Fibroblast of pulmonary artery (primary cell): ENCODE measurements around the gene RPS6KL1.
"Not testable (repeated sequence)": the region's sequence is repeated elsewhere in the genome, so short reads cannot be mapped to it uniquely, and the experiment has no call there.

Source experiments
- DNase-seq: peaks from one replicate; pipeline ENCODE4 v3.0.0-alpha.2; 2010; ENCODE audit warnings: low read depth
- H3K4me3 ChIP-seq: replicated peaks from 2 replicates; pipeline ENCODE4 v1.5.1; 2011; ENCODE audit warnings: low read depth, mild to moderate bottlenecking, control low read depth, low read length, moderate library complexity
- TF ChIP-seq, protein P1 (sequence below): IDR thresholded peaks from 2 replicates; pipeline ENCODE4 v1.5.1; 2011; ENCODE audit warnings: mild to moderate bottlenecking, control low read depth, low read length, inconsistent platforms; ENCODE audit errors: missing control alignments

RPS6KL1 gene

DNA sequence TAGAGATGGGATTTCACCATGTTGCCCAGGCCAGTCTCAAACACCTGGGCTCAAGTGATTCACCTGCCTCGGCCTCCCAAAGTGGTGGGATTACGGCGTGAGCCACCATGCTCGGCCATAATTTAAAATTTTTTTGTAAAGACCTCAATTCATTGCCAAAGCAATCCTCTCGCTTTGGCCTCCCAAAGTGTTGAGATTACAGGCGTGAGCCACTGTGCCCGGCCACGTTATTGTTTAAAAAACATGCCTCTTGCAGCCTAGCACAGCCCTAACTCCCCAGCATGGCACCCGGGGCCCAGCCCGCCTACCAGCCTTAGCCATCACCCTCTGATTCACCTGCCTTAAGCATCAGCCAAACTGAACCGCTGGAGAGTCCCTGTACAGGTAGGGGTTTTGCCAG is 13.1 kb upstream of the RPS6KL1 start:
- no peak overlapping the region for H3K4me3 ChIP-seq
- TF ChIP-seq, protein P1, sequence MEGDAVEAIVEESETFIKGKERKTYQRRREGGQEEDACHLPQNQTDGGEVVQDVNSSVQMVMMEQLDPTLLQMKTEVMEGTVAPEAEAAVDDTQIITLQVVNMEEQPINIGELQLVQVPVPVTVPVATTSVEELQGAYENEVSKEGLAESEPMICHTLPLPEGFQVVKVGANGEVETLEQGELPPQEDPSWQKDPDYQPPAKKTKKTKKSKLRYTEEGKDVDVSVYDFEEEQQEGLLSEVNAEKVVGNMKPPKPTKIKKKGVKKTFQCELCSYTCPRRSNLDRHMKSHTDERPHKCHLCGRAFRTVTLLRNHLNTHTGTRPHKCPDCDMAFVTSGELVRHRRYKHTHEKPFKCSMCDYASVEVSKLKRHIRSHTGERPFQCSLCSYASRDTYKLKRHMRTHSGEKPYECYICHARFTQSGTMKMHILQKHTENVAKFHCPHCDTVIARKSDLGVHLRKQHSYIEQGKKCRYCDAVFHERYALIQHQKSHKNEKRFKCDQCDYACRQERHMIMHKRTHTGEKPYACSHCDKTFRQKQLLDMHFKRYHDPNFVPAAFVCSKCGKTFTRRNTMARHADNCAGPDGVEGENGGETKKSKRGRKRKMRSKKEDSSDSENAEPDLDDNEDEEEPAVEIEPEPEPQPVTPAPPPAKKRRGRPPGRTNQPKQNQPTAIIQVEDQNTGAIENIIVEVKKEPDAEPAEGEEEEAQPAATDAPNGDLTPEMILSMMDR = no peak
- DNase-seq = no peak

DNA sequence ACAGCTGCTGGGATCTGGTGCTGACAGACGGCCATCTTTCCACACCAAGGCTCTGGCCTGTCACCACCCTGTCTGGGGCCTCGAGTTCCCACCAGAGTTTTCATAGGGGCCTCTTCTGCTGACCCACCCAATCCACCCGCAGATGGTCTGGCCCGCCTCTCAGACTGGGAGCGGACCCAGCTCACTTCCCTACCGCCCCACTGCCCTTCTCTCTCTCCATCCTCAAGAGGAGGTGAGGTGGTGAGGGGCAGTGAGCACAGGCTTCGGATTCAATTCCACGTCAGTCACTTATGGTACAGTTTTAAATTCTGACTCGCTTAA is 12.3 kb upstream of the RPS6KL1 start:
- H3K4me3 ChIP-seq = no peak overlapping the region
- TF ChIP-seq, protein P1 = no peak
- no peak for DNase-seq

DNA sequence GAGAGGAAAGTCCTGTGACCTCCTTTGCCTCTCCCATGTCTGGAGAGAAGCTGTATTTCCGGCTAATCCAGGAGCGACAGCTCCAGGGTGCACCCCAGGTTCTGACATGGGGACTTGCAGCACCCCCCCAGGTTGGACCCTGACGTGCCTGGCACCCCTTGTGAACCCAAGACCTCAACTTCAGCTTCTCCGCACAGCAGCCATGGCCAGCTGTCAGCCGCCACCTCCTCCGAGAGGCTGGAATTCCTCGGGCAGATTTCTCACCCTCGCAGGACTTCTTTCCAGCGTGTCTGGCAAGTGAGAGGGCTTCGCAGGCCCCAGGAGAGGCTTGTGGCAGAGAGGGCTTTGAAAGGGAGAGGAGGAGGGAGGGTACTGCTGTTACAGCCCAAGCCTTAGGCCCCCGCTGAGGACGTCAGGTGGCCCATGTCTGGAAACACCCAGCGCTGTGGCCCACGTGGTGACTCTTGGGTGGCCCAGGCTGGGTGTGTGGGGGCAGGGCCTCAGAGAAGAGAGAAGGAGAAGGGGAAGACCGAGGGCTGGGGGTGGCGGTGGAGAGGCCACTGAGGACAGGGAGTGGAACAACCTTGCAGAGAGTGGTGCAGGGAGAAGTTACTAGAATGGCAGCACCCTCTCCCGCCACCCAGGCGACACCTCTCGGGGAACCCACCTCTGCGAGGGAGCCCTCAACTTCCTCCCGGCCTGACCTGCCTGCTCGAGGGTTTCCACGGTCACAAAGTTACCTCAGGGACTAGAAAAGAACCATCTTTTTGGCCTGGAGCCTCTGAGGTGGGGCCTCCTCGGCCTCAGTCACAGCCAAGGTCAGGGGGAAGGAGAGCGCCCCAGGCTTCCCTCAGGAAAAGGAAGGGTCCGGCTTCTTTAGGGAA is 11.7 kb upstream of the RPS6KL1 start:
- no peak for DNase-seq
- TF ChIP-seq, protein P1 = no peak
- H3K4me3 ChIP-seq = no peak overlapping the region

DNA sequence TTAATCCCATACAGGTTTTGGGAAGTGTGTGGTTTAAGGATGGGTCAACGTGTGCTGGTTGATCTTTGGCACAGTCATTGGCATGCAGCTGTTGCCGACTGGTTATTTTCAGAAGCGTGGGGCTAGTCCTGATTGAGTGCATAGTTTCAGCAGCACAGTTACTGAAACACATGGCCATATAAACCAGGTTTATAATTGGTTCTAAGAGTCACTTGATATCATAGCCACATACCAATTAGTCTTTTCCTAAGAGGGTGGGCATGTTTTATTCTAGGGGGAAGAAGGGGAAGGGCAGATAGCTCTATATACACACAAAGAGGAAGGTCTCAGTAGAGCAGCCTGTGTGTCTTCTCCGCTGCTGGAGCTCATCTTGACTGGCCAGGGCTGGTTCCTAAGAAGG is 11.0 kb upstream of the RPS6KL1 start:
- no peak for DNase-seq
- H3K4me3 ChIP-seq = no peak overlapping the region
- TF ChIP-seq, protein P1 = no peak

DNA sequence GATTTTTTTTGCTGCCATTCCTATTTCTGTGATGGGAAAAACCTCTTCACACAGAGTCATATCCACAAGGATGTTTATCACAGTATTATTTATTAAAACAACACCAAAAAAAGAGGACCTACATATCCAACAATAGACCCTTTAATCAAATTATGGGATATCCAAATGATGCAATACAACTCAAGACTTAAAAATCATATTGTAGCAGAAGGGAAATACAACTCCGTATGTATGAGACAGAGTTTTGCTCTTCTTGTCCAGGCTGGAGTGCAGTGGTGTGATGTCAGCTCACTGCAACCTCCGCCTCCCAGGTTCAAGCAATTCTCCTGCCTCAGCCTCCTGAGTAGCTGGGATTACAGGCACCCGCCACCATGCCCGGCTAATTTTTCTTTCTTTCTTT is 9.9 kb upstream of the RPS6KL1 start:
- not testable (repeated sequence) for H3K4me3 ChIP-seq, DNase-seq

DNA sequence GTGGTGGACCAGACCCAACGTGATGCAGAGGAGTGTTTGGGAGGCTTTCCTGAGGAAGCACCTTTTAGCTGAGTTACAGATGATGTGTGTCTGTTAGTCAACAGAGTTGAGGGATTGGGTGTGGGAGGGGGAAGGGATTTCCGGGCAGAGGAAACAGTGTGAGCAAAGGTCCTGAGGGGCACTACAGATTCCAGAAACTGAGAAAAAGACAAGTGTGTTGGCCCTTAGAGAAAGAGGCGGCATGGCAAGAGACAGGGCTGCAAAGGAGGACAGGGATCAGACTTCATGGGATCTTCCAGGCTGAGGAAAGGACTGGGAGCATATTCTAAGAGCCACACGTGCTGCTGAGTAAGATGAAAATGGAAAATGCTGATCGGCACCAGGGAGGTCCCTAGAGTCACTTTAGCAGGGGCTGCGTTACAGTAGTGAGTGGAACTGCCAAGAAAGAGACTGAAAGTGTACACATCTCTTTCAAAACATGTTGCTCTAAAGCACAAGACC is 9.4 kb upstream of the RPS6KL1 start:
- TF ChIP-seq, protein P1 = no peak
- no peak overlapping the region for H3K4me3 ChIP-seq
- DNase-seq = peak; percentile 59

DNA sequence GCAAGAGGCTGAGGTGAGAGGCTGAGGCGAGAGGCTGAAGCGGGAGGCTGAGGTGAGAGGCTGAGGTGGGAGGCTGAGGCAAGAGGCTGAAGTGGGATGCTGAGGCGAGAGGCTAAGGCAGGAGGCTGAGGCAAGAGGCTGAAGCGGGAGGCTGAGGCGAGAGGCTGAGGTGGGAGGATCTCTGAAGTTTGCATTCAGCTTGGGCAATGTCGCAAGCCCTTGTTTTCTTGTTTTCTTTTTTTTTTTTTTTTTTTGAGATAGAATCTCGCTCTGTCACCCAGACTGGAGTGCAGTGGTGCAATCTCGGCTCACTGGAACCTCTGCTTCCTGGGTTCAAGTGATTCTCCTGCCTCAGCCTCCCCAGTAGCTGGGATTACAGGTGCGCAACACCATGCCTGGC is 8.7 kb upstream of the RPS6KL1 start:
- H3K4me3 ChIP-seq, DNase-seq: not testable (repeated sequence)

DNA sequence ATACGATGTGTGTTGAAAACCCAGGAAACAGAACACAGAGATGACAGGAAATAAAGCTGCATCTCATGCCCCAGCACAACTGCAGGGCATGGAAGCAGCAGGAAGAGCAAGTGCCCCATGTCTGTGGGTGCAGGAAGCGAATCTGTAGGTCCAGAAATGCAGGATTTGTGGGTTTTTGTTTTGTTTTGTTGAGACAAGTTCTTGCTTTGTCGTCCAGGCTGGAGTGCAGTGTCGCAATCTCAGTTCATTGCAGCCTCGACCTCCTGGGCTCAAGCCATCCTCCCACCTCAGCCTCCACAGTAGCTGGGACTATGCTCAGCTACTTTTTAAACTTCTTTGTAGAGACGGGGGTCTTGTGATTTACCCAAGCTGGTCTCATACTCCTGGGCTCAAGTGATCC is 6.2 kb upstream of the RPS6KL1 start:
- H3K4me3 ChIP-seq = no peak overlapping the region
- TF ChIP-seq, protein P1 = no peak
- no peak for DNase-seq
